Stimulated activated CD4-positive, alpha-beta T cell treated with anti-CD3 and anti-CD28 coated beads, Interleukin-15, amount 100 ng/mL, for 1 hour (primary cell): ENCODE data around the gene IKZF5.
A peak's percentile ranks its signal among the peaks of the same experiment; 100 is the strongest.

Experiments
- DNase-seq, 2 donors: peaks; one replicate each; pipeline ENCODE4 v3.0.0-alpha.2; 2020; ENCODE audit warnings: low read depth in 1 of 2, low spot score in 1 of 2

The IKZF5 gene, protein sequence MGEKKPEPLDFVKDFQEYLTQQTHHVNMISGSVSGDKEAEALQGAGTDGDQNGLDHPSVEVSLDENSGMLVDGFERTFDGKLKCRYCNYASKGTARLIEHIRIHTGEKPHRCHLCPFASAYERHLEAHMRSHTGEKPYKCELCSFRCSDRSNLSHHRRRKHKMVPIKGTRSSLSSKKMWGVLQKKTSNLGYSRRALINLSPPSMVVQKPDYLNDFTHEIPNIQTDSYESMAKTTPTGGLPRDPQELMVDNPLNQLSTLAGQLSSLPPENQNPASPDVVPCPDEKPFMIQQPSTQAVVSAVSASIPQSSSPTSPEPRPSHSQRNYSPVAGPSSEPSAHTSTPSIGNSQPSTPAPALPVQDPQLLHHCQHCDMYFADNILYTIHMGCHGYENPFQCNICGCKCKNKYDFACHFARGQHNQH

DNA sequence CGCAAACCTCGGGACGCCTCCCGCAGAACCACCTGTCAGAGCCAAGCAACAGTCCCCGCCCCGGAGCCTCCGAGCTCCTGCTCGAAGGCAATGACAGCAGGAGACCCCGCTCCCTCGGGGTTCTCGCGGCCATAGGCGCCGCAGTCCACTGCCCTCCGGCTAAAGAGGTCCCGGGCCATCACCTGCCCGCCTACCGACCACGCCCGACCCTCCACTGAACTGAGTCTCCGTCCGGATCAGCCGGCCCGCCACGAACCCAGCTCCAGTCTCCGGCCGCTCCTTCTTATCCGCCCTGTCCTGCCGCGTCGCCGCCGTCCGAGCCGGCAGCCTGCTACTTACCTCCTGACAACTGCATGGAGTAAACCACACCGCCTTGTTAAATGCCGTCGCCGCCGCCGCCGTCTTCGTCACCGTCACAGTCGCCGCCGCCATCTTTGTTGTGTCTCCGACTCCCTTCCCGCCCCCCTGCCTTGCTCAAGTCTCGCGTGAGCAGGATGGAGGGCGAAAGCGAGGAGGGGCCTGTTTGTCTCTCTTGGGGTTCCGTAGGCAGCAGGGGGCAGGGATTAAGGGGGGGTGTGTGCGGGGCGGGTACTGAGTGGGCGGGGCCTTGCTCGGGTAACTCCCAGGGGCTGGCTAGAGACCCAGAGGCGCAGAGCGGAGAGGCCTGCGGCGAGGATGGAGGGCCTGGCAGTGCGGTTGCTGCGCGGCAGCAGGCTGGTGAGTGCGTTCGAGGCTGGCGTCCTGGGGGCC is at the start of gene IKZF5, which contains the start of gene ACADSB:
Gene IKZF5, minus strand, starts transcription at position 441 of the 750 bp plus-strand sequence. CDS start 10,170 bp downstream, outside the sequence.
Gene ACADSB, plus strand, starts transcription at position 652 of the 750 bp plus-strand sequence. Its CDS starts 24 bp downstream, at position 676.
- DNase-seq, result peak; percentile 88 to 92

DNA sequence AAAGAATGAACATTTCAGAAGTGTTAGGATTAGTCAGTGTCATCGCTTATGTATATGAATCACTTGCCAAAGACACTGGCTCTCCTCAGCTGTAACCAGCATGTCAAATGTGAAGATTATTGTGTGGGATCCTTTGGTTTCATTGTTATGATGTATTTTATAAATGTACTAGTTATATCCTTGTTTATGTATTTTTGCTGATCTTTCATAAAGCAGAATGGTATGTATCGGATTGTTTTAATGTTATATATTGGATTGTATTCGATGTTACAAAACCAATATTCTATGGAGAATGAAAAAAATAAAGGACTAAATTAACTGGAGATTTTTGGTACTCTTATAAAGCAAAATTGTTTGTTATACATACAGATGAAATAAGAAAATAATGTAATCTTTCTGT is 49.4 kb upstream of the IKZF5 start:
- DNase-seq, result no peak

DNA sequence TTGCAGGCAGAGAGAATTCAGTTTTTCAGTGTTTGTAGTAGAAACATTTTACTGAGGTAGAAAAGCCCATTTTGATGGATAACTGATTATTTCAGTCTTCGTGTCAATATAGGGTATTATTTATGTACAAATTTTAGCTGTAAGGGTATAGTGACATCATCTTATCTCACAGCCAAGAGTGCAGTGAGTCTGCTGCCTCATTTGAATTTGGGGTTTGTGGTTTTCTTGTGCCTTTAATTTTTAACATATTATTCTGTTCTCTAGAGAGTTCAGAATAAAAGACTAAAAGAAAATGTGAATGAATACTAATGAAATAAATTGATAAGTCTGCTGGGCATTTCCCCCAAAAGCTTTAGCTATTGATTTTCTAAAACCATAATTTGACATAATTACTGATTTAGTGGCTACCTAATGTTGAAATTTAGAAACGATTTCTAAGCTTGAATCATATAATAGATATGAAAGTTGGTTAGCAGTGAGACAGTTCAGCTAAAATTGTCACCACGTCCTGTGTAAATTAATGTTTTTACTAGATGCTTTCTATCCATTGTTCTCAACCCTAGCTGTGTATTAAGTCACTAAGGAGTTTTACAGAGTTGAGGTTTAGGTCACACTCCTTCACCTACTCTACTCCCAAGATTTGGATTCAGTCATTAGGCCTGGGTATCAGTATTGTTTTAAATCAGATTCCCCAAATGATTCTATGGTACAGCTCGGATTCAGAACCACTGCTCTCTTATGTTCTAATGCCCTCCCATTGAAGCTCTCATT is 37.6 kb upstream of the IKZF5 start:
- DNase-seq, result no peak

DNA sequence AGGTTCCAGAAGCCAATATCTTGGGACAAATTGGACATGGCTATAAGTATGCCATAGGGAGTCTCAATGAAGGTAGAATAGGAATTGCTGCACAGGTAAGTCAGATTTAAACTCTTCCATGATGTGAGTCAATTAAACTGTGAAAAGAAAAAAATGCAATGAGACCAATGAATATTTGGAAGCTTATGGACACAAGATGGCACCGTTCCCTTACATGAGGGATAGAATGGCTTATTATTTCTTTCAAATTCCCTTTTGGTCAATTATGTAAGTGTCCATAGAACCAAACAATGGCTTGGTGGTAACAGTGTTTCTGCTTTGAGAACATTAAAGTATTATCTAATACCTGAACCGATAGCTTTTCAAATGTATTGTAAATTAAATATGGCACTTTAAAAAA is 35.8 kb upstream of the IKZF5 start:
- DNase-seq, result no peak

DNA sequence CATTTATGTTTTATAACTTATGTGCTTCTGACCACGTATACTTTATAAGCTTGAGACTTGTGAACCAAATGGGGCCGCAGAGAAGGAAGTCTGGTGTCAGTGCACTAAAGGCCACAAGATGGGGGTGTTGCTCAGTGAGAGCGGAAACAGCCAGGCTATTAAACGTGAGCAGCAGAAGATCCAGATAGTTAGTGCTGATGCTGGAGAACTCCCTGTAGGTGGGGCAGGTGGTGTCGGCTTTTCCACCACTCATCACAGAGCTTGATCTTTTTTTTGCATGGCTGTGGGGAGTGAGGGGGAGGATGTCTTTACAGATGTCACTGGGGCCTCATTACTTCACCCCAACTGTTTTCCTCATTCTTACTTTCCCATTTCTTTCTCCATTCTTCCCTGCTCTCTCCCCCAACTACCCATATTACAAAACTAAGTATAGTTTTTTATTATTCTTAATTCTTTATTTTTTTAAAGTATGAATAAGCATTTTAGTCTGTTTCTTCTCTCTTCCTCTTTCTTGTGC is 34.9 kb upstream of the IKZF5 start:
- no peak for DNase-seq

DNA sequence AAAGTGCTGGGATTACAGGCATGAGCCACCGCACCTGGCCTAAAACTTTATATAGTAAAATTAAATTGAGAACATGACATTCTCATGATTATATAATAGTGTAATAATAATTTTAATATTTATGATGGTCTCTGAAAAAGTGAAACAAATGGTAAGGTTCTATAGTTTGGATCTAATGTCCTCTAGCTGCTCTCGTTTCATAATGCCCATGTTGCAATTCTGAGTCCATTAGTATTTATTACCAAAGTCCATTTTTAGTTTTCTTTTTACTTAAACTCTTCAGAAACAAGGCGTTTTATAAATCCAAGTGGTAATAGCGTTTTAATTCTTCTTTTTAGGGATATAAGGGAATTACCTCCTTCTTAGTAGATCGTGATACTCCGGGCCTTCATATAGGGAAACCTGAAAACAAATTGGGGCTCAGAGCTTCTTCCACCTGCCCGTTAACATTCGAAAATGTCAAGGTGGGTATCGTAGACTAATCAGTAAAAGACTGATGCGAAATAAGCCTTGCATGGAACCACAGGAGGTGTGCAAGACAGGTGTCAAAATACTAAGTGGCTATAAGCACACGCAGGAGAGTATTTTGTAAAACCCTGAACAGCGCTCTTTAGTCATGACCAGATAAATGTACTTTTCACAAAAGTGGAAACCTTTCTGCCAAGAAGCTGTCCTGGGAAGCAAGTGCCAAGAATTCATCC is 34.3 kb upstream of the IKZF5 start:
- no peak for DNase-seq

DNA sequence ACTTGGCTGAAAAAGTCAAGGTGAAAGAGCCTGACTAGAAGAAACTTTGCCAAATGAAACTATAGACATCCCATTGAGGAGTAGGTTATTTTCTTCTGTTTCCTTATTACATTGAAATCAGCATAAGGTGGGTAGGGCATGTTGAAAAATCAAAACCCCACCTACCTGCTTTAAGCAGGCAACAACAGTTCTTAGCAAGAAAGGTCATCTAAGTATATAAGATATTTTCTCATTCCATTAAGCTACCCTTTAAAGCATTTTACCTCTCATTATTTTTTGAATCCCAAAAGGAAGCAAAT is 31.0 kb upstream of the IKZF5 start:
- DNase-seq, result no peak

DNA sequence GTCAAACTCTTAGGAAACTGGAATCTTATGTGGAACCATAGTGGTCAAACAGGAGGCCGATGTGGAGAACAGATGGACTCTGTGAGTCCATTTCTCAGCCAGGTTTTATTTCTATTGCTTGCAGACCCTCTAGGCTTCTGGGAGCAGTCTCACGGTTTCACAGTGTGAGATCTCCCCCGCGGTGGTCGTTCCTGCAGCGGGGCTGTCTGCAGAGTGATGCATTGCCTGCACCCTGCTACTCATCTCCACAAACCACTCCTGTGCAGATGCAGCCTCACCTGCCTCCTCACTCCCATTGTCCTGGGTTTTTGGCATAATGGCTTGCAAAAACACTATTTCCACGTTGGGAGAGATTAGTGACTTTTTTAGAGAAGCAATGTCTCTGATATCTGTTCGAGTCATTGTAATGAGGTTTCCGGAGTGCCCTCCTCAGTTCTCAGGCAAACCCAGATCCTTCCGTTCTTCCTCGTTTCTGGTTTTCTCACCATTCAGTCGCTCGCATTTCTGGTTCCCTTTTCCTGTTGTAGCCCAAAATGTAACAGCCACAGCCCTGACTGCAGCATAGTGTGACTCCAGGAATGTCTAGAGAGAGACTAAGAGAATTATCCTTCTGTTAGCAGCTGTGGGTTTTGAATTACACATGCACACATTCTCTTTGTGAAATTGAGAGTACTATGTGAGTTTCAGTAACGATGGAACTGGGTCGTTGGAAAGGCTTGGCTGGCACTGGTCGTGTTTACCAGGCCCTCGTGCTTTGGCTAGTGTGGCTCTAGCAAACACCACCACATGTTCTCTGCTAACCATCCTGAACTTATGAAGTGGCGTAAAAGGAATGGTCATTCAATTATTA is 30.4 kb upstream of the IKZF5 start:
- no peak for DNase-seq

DNA sequence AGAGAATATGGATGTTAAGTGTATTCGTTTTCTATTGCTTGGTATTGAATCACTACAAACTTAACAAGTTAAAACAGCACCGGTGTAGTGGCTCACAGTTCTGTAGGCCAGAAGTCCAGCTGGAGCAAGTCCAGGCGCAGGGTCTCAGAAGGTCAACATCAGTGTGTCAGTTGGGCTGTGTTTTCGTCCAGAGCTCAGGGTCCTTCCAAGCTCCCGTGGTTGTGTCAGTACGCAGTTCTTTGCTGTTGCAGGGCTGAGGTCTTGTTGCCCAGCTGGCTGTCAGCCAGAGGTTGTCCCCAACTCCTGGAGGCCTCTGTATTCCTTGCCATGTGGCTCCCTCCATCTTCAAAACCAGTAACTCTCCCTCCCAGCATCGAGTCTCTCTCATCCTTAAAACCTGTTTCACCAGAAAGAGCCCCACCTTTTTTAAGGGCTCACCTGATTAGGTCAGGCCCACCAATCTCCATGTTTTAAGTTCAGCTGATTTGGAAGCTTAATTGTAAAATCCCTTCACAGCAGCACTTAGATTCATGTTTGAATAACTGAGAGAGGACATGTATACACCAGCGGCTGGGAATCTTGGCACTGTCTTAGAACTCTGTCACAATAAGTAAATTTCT is 27.0 kb upstream of the IKZF5 start:
- DNase-seq, result no peak

DNA sequence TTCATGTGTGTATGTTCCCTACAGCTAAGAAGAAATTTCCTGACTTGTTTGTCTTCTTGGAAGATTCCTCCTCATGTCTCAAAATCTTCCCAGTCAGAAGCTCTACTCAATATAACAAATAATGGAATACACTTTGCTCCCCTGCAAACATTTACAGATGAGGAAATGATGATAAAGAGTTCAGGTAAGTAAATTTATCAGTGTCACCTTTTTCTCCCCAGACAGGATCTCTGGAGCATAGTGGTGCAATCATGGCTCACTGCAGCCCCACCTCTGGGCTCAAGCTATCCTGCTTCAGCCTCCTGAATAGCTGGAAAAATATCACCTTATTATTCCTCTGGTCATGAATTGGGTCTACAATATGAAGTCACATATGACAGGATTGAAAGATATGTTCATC is 25.7 kb upstream of the IKZF5 start:
- DNase-seq, result no peak

DNA sequence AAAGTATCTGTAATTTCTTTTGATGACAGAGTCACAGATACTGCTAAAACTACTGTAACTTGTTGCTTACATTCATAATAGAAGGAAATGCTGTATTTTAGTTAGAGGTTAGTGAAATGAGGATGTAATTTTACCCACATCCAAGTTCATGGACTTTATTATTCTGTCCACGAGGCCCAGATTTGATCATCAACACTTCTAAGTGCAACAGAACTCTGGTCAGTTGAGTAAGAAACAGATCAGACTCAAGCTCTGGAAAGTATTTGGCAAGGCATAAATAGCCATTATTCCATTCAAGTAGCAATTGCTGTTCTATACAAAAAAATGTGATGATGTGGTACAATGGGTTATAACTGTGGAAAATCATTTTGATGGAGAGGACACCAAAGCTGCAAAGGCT is 22.5 kb upstream of the IKZF5 start:
- no peak for DNase-seq

DNA sequence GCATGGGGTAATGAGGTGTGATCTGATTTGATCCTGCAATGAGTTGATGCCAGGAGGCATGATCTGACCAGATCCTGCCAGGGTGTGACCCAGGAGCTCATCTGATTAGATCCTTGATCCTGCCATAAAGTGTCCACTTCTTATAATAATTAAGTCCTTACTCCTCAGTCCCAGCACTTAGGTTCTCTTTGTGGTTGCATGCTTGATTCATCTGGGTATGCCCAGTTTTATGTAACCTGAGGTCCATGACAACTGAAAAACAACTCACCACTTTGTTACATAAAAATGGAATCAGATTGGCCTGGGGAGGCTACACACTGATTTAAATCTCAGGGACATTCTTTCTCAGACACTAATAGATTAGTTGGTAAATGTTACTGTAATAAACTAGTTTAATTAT is 19.3 kb upstream of the IKZF5 start:
- DNase-seq, result no peak

DNA sequence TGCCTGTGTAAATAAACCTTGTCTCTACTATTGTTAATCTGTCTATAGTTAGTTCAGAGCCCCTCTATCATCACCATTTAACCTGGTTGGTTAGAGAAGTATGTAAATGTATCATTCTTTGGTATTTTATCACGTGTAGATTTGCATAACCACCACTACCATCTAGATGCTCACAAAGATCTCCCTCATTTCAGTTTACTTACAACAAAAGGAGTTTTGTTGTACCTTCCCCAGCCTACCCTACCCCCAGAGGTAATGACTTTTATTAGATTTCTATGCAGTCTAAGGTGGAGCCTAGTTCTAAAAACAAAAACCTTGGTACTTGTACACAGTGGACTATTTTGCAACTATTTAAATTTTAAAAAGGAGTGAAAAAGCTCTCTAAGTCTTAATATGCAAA is 17.7 kb upstream of the IKZF5 start:
- no peak for DNase-seq

DNA sequence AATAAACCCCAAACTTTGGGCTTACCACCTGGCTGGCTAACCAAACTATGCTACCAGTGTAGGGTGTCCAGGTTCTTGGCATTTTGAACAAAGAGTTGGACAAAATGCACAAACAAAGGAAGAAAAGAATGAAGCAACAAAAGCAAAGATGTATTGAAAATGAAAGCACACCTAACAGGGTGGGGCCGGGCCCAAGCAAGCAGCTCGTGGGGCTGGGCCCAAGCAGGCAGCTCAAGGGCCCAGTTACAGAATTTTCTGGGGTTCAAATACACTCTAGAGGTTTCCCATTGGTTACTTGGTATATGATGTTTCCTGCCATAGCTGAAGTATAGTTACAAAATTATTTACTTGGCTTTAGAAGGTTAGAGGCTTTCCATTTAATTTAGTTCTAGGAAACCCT is 15.9 kb upstream of the IKZF5 start:
- no peak for DNase-seq

DNA sequence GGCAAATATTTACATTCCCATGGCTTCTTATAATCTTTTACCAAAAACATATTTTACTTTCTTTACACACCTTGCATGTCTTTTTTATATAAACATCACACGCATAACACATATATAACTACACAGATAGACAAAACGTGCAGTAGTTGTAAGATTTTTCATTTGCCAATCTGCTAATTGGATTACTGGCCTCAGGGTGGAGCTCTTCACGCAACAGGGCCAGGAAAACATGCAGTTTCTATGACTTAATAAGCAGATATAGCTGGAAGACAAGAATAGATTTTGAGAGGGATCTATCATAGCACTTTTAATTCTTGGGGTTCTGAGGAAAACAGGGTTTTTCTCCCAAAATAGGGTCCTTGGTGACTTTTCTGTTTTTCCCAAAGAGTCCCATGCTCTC is 12.9 kb upstream of the IKZF5 start:
- no peak for DNase-seq

DNA sequence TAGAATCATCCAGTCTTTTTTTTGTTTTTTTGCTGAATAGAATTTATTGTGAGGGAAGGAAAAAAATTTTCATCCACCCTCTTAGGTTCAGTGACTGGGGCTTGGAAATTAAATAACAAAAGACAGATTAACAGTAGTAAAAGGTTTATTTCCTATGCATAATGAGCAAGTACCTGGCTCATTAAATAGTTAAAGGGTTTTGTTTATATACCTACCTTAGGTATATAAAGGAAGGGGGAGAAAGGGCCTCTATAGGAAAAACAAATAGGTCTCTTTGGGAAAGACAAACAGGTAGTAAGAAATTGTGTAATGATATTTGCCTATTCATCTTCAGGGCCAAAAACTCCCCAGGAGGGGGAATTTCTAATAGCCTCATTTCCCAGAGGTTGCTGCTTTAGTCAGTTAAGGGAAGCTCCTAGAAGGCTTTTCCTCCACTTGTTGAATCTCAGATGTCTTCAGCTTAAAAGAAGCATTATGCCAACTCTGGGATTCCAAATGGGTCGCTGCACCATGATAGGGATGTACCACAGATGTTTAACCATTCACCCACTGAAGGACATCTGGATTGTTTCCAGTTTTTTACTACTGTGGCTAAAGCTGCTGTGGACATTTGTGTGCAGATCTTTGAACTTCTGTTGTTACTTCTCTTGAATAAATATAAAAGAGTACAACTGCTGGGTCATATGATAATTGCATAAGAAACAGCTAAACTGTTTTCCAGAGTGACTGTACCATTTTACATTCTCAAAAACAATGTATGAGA is 11.5 kb upstream of the IKZF5 start:
- no peak for DNase-seq

DNA sequence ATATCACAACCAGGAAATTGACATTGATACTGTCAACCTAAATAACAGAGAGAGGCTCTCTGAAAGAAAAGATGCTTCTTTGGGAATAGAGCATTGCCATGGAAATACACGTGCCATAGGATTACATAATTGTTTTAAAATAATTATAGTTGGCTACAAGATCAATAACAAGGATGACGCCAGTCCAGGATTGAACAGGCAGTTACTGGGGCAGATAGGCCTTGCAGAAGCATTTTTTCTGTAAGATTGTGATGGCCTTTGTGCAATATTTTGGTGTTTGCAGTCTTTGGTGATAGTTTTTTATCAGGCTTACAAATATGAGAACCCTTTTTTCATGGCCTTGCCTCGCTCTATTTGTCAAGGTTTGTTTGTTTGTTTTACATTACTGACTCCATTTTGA is 10.7 kb upstream of the IKZF5 start:
- no peak for DNase-seq

DNA sequence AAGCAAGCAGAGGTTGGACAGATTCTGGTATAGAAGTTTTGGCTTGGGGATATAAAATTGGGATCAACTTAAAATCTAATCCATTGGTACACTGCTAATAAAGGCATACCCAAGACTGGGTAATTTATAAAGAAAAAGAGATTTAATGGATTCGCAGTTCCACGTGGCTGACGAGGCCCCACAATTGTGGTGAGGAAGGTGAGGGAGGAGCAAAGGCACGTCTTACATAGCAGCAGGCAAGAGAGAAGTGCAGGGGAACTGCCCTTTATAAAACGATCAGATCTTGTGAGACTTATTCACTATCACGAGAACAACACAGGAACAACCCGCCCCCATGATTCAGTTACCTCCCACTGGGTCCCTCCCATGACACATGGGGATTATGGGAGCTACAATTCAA is 9.9 kb upstream of the IKZF5 start:
- no peak for DNase-seq
